Neutrophil (primary cell): ENCODE measurements around the gene KREMEN1.

ENCODE experiments used
- H3K27ac ChIP-seq: fragments of 200-600 bp; sonication (generic); 2 replicates; pipeline ENCODE4 v1.5.1; 2016; ENCODE audit warnings: mild to moderate bottlenecking, moderate library complexity
- H3K27me3 ChIP-seq: fragments of 200-600 bp; sonication (generic); 2 replicates; pipeline ENCODE4 v1.6.0; 2016; ENCODE audit warnings: mild to moderate bottlenecking
- H3K36me3 ChIP-seq: fragments of 200-600 bp; sonication (generic); 2 replicates; pipeline ENCODE4 v1.5.1; 2017
- H3K4me1 ChIP-seq, 2 experiments: fragments of 200-600 bp in 1 of 2; sonication (generic) in 1 of 2; 1 replicate in 1 of 2; 2 replicates in 1 of 2; pipeline versions ENCODE4 v1.5.1 to v1.6.1; 2013 to 2016; ENCODE audit warnings: low read depth in 1 of 2, low read length in 1 of 2, mild to moderate bottlenecking in 1 of 2, moderate library complexity in 1 of 2; ENCODE audit not compliant: control insufficient read depth in 1 of 2, insufficient read depth in 1 of 2
- H3K4me3 ChIP-seq, 2 experiments: fragments of 200-600 bp in 1 of 2; sonication (generic) in 1 of 2; 1 replicate in 1 of 2; 2 replicates in 1 of 2; pipeline ENCODE4 v1.5.1; 2013 to 2016; ENCODE audit warnings: low read depth in 1 of 2, low read length in 1 of 2, mild to moderate bottlenecking in 1 of 2, moderate library complexity in 1 of 2
- H3K9me3 ChIP-seq: fragments of 200-600 bp; sonication (generic); 2 replicates; pipeline ENCODE4 v1.5.1; 2016
- TF ChIP-seq, protein P1 (sequence below): fragments of 200-600 bp; sonication (generic); IDR thresholded peaks from 2 replicates; pipeline ENCODE4 v1.5.1; 2016; ENCODE audit warnings: antibody characterized with exemption

Gene KREMEN1

DNA sequence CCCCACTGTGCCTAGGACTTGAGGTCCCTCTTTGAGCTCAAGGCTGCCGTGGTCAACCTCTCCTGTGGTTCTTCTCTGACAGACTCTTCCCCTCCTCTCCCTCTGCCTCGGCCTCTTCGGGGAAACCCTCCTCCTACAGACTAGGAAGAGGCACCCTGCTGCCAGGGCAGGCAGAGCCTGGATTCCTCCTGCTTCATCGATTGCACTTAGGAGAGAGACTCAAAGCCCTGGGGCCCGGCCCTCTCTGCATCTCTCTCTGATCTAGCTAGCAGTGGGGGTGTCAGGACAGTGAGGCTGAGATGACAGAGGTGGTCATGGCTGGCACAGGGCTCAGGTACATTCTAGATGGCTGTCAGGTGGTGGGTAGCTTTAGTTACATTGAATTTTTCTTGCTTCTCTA is 69.3 kb downstream of the KREMEN1 start:
- no peaks in the 10 kb centered on the region for H3K9me3 ChIP-seq
- no peak overlapping the region for H3K27ac ChIP-seq
- peaks cover 21% of the 10 kb centered on the region for H3K36me3 ChIP-seq
- H3K4me3 ChIP-seq, result no peak overlapping the region
- H3K27me3 ChIP-seq, result no peaks in the 10 kb centered on the region
- TF ChIP-seq, protein P1, sequence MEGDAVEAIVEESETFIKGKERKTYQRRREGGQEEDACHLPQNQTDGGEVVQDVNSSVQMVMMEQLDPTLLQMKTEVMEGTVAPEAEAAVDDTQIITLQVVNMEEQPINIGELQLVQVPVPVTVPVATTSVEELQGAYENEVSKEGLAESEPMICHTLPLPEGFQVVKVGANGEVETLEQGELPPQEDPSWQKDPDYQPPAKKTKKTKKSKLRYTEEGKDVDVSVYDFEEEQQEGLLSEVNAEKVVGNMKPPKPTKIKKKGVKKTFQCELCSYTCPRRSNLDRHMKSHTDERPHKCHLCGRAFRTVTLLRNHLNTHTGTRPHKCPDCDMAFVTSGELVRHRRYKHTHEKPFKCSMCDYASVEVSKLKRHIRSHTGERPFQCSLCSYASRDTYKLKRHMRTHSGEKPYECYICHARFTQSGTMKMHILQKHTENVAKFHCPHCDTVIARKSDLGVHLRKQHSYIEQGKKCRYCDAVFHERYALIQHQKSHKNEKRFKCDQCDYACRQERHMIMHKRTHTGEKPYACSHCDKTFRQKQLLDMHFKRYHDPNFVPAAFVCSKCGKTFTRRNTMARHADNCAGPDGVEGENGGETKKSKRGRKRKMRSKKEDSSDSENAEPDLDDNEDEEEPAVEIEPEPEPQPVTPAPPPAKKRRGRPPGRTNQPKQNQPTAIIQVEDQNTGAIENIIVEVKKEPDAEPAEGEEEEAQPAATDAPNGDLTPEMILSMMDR, result no peak
- peaks cover 0 to 3% of the 10 kb centered on the region in 2 experiments for H3K4me1 ChIP-seq

DNA sequence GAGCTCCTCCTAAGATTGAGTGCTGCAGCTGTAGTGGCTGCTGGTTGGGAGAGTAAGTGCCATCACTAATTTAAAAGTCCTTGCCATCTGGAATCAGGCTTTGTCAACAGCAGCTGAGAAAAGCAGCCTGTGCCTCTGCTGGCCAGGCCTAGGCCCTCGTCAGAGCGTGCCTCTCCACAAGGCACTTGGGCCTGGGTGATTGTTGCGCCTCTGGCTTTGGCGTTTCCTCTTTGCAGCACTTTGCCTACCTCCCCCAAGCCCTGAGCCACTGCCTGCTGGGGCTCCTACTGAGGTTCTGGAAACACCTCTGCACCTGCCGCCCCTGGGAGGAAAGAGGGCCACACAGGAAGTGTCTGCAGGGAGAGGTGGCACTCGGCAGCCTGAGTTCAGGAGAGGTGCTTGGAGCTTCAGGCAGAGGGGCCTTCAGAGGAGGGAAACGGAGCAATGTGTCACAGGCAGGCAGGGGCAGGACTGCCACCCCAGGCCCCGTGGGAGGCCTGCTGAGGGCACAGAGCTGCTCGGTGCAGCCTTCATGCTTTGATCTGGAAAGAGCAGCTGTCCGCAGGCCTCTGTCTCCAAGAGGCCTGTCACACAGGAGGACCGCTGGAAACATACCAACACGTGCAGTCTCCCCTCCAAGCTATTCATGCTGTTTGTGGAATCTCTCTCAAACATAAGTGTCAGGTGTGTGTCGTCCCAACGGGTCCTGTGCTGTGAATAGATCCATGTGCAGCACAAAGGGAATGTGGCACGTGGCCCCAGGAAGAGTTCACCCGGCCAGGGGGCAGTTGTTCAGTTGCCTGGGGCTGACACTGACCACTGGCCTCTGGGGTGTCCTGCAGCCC is 71.3 kb downstream of the KREMEN1 start:
- Histone ChIP-seq H3K4me3 (no peak overlapping the region), H3K9me3 (no peaks in the 10 kb centered on the region), H3K27ac (no peak overlapping the region), H3K36me3 (peaks cover 14% of the 10 kb centered on the region), H3K27me3 (no peaks in the 10 kb centered on the region), H3K4me1 (peaks cover 0 to 3% of the 10 kb centered on the region in 2 experiments)
- TF ChIP-seq, protein P1, result no peak

DNA sequence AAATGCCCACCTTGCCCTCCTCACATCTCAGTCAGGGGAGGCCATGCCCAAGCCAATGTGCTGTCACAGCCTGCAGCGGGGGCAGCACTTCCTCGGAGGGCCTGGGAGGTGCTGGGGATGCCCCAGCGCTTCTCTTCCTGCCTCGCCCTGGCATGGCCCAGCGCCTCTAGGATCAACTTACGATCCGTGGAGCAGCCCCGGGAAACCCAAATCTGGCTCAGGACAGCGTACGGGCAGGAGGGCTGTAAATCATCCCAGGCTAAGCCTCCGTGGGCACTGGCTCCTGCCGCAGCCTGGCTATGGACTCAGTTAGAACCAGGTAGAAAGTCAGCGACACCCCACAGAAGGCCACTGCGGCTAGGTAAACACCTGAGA is 71.9 kb downstream of the KREMEN1 start:
- peaks cover 0 to 3% of the 10 kb centered on the region in 2 experiments for H3K4me1 ChIP-seq
- TF ChIP-seq, protein P1, result no peak
- H3K27ac ChIP-seq, result no peak overlapping the region
- no peaks in the 10 kb centered on the region for H3K9me3 ChIP-seq
- no peak overlapping the region for H3K4me3 ChIP-seq
- H3K36me3 ChIP-seq, result peaks cover 14% of the 10 kb centered on the region
- no peaks in the 10 kb centered on the region for H3K27me3 ChIP-seq

DNA sequence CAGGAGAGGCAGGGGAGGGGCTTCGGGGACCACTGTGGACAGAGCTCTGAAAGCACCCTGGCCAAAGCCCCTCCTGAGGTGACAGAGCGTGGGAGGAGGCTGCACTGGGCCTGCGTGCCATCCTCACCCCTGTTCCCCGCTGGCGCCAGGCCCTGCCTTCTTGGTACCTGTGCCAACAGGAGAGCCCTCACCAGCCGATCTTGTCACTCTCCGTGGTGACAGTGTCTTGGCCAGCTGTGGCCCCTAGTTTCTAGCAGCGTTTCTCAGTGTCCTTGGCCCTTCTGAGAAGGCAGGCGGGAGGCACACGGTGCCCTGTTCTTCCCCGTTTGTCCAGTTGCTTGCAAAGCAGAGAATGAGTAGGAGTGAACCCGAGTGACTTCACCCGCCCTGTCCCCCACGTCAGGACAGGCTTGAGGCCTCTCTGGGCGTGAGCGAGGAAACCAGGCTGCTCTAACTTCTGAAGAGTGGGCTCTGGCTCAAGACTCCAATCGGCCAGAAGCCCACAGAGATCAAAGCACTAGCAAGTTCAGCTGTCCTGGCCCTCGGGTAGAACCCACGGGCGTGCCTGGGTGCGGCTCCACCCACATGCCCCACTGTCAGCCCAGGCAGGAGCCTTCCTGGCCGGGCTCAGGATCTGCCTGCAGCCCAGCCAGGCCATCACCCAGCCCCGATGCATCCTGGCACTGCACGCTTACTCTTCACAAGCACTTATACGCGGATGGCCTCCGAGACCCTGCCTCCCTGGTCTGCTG is 72.7 kb downstream of the KREMEN1 start:
- Histone ChIP-seq H3K4me3 (no peak overlapping the region), H3K9me3 (no peaks in the 10 kb centered on the region), H3K4me1 (peaks cover 0 to under 1% of the 10 kb centered on the region in 2 experiments), H3K36me3 (peaks cover 7% of the 10 kb centered on the region), H3K27me3 (no peaks in the 10 kb centered on the region), H3K27ac (no peak overlapping the region)
- TF ChIP-seq, protein P1, result no peak

DNA sequence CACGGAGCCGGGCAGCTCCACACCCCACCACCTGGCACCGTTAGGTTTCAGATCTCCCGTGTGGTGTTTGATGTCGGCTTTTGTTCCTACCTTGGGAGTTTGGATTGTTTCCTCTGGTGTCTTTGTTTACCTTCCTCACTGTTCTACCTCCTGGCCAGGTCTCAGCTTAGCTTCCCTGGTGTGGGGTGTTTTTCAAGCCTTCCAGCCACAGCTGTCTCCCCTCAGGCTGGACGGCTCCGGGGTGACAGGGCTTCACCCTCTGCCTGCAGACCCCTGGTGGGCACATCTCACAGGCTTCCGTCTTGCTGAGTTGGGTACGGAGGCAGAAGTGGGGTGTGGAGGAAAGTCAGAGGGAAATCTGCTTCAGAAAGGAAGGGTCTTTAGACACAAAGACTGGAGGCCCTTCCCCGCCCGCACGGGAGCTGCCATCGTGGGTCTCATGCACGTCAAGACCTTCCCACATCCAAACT is 73.3 kb downstream of the KREMEN1 start:
- Histone ChIP-seq H3K4me1 (no peaks in the 10 kb centered on the region), H3K36me3 (peaks cover 7% of the 10 kb centered on the region), H3K4me3 (no peak overlapping the region), H3K9me3 (no peaks in the 10 kb centered on the region), H3K27ac (no peak overlapping the region), H3K27me3 (no peaks in the 10 kb centered on the region)
- TF ChIP-seq, protein P1, result no peak
